ENCODE data around the gene CD300LG.
"Not testable (repeated sequence)": the region's sequence is repeated elsewhere in the genome, so short reads cannot be mapped to it uniquely, and the experiment has no call there.

CD300LG gene

DNA sequence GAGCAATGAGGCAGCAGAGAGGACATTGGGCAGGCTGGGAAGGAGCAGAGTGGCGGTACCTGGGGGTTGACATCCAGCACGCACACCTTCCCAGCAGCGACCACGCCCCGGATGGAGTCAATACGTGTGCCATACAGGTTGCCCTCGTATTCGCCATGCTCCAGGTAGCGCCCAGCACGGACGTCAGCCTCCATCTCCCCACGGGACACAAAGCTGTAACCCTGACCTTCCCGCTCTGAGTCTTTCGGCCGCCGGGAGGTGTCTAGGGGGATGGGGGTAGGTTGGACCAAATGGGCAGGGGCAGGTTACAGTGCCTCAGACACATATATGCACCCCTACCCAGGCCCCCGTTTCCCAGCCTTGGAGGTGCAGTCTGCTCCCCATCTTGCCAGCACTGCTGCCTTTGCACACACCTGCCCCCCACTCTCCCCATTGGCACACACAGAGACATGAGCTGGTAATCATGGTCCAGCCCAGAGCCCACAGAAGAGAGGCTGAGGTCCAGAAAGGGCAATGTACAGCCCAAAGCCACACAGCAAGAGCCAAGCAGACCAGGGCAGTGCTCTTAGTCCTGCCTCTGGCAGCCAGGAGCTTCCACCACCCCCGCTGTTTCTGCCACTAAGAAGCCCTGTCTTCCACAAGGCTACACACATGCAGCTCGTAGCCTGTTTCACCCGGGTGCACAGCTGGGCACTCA, 32.9 kb downstream of the CD300LG start:
- DNase-seq (ENCODE audit: low read depth) = no peak

DNA sequence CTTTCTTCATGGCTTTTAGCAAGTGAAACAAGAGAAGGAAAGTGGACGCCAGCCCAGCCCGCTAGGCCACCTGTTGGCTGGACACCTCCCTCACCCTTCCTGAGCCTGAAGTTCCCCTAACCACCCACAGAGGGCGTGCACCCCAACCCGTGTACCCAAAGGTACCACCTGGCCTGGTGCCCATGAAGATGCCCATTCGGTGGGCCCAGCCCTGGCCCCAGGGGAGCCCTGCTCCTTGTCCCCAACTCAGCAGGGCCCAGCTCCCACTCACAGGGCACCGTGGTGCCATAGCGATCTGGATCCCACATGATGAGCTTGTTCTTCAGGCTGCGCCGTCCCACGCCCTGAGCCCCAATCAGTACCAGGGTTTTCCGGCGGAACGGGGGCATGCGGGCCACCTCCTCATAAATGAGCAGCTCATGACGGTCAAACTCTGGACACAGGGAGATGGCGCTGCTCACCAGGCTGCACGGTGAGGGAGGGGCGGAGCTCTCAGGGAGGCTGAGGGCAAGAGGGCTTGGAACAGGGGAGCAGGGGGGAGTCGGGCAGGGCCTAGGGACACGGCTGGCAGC, 33.5 kb downstream of the CD300LG start:
- no peak for DNase-seq (ENCODE audit: low read depth)

DNA sequence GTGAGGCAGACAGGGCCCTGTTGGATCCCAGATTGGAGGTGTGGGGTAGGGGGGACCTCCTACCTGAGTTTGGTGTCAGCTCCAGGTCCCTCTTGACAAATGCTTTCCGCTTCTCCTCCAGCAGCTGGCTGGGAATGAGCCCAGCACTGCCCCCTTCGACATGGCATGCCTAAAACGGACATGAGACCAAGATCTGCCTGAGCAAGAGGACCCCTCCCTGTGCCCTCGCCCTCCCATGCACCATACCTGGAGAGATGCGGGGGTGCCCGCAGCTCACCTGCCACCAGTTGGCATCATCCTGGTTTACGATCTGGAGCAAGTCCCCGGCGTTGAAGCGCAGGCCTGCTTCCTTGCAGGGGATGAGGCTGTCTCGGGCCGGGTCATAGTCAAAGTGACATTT, 34.2 kb downstream of the CD300LG start:
- DNase-seq (ENCODE audit: low read depth) = no peak

DNA sequence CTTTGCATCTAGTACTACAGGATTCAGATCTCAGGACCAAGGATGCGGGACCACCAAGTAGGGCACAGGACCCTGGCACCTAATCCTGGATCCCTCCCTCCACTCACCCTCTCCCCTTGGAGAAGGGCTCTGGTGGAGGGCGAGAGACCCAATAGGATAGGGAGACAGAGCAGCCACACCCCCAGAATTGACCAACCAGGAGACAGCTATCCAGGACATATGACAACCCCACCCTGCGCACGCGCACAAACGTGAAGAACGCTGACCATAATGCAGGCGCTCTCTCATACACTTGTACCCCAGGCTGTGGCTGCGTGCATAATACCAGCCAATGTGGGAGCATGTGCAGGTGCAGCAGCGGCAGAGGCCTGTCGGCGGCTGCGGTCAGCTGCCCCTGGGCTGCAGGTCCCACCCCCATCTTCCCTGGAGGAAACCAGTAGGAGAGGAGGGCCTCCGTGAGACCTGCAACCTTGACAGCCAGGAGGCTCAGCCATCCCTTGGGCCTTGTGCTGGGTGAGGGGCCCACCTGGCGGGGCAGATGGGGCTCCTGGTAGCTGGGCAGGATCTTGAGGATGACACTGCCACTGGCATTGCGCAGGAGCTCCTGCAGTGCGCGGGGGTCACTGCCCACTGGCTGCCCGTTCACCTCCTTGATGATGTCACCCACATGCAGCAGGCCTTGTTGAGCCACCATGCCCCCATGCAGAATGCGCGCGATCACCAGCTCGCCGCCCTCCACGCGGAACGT, 35.0 kb downstream of the CD300LG start:
- DNase-seq (ENCODE audit: low read depth) = no peak

DNA sequence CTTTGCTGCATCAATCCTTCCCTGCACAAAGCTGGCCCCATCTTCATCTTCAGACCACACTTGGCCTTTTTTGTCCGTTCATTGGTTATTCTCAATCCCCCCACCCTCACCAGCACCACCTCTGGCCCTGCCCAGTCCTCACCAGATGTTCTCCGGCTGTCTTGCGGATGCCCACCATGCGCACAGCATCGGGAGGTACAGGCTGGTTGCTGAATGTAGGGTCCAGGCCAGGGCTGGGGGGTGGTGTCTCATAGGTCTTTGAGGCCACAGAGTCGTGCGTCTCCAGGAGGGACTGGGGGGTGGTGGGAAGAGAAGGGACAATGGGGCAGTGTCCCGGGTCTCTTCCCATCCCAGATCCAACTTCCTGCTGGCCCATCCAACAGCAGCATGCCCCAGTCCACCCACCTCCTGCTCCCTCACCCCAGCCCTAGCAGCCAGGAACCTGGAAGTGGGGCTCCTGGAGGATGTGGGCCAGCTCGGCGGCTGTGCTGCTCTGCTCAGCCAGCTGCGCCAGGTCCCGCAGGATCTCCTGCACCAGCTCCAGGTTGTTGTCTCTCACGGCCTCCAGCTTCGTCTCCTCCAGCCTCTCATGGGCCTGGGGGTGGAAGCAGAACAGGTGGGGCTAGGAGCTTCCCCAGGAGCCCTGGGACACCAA, 35.9 kb downstream of the CD300LG start:
- DNase-seq (ENCODE audit: low read depth) = no peak

DNA sequence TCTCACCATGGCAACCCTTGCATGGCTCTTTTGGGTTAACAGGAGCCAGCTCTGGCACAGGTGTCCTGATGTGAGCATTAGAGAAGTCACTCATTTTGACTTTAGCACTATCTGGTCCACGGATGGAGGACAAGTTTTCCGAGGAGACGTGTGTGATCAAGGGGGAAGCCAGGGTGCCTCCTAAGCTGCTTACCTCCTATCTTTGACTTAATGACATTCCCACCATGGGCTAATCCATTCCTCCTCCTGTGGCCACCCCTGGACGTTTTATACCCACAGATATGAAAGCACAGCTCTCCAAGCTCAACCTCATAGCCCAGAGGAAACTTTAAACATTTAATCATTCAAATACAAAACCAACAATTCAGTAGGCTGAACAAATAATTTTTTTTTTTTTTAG, 41.6 kb downstream of the CD300LG start:
- DNase-seq (ENCODE audit: low read depth) = no peak

DNA sequence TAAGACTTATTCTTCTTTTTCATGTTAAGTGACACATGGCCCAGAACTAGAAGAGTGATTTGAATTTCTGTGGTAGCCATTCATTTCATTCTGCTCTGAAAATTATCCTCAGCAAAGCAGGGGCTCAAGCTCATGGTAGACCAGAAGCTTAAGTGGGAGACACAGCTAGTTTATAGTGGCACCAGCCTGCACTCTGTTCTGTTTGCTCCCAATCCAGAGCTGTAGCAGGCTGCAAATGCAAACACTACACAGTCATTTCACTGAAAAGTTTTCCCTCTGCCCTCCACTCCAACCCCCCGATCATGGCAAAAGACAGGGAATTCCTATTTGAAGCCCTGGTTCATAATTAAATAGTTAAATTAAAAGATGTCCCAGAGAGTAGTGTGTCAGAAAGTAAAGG, 43.3 kb downstream of the CD300LG start:
- no peak for DNase-seq (ENCODE audit: low read depth)

DNA sequence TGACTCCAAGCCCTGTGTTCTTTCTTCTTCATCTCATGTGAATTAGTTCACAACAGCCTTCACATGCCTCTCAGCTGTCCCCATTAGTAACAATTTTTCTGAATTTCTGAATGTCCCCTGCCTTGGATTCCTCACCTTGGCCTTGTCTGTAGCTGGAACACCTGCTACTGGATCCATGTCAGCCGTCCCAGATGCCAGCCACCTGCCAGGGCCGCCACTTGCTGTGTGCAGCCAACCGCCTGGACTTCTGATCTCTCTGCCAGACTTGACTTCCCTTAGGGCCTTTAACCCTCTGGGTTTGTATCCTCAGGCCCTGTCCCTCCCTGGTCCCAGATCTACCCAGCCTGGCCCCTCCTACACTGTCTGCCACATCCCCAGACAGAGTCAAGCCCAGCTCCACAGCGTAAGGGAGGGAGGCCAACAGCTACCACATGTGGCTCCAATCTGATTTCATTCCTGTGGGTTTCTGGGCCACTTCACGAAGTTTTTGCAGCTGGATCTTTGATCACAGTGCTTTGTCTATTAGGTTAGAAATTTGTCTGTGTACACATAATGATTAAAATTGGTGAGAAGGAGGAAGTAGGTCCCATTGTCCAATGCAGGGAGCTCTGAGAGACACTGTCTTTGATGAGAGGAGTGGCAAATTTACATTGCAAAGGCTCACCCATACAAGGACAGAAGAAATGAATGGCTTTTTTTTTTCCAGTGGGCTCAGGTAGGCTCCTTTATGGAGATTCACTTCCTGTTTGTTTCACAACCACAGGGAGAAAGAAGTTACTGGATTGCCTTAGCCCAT, 45.1 kb downstream of the CD300LG start:
- DNase-seq (ENCODE audit: low read depth) = no peak

DNA sequence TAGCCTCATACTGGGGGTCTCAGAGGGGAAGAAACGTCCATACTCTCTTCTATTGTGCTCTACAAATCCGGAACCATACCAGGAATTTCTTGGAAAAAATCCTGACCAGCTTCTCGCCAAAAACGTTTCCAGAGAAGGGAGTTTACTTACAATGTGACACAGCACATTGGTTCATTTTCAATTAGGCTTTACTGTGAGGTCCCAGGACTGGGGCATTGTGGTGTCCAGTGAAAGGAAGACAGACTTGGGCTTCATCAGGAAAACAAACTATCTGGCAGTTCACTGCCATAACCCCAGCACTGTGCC, 45.6 kb downstream of the CD300LG start:
- no peak for DNase-seq (ENCODE audit: low read depth)

DNA sequence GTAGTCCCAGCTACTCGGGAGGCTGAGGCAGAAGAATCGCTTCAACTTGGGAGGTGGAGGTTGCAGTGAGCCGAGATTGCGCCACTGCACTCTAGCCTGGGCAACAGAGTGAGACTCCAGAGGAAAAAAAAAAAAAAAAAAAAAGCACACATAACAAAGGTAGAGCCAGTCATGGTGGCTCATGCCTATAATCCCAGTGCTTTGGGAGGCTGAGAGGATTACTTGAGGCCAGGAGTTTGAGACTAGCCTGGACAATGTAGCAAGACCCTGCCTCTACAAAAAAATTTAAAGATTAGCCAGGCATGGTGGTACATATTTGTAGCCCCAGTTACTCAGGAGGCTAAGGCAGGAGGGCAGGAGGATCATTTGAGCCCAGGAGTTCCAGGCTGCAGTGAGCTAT, 47.5 kb downstream of the CD300LG start:
- not testable (repeated sequence) for DNase-seq (ENCODE audit: low read depth)

DNA sequence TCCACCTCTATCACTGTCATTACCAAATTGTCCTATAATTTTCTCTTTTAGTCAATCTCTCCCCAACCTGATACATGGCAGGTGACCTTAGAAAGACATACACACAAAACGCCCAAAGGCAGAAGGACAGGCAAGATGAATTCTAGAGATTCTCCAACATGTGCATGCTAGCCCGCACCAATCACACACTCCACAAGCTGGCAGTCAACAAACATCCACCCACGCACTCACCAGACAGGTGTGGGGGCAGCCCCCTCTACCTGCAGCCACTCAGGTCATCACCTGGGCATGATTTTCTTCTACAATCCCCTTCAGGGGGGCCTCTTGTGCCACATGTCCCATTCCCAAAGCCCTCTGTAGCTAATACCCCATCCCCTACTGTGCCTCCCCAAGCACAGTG, 50.9 kb downstream of the CD300LG start:
- no peak for DNase-seq (ENCODE audit: low read depth)

DNA sequence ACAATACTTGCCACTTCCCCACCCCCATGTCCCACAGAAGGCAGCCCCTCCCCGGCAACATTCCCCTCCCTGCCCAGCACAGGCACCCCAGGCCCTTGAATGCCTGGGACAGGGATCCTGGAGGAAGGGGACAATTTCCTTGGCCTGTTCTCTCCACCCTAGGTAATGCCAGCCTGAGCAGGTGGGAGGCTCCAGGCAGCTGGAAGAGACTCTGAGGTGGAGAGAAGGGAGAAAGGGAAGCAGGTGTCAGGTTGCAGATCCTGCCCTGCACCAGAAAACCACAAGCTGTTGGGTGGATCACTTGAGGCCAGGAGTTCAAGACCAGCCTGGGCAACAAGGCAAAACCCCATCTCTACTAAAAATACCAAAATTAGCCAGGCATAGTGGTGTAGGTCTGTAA, 51.5 kb downstream of the CD300LG start:
- no peak for DNase-seq (ENCODE audit: low read depth)

DNA sequence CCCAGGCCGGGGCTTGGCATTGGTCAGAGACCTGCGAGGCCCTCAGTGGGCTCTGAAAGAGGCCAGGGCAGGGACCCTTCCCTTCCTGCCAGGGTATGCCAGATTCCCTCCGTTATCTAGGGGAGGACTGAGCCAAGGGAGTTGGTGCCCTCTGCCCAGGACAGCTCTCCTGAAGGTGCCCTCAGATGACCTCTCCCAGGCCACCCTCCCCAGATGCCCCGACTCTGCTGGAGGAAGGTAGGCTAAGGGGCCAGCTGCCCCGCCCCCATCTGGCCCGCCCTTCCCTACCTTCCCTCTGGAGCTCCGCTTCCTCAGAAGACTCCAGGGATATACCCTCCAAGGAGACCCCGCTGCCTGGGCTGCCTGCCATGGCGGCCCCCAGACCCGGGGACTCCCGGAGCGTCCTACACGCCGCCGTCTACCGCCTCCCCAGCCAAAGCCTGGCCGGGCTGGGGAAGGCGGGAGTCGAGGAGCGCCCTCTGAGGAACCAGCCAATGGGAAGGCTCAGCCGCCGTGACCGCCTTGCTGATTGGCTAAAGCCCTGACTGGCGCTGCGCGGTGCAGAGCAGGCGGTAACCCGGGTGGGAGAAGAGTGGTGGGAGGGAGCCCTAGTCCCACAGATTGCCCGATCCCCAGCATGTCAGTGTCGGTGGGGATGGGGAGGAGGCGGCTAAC, 53.3 kb downstream of the CD300LG start:
- DNase-seq (ENCODE audit: low read depth) = peak; percentile 42

DNA sequence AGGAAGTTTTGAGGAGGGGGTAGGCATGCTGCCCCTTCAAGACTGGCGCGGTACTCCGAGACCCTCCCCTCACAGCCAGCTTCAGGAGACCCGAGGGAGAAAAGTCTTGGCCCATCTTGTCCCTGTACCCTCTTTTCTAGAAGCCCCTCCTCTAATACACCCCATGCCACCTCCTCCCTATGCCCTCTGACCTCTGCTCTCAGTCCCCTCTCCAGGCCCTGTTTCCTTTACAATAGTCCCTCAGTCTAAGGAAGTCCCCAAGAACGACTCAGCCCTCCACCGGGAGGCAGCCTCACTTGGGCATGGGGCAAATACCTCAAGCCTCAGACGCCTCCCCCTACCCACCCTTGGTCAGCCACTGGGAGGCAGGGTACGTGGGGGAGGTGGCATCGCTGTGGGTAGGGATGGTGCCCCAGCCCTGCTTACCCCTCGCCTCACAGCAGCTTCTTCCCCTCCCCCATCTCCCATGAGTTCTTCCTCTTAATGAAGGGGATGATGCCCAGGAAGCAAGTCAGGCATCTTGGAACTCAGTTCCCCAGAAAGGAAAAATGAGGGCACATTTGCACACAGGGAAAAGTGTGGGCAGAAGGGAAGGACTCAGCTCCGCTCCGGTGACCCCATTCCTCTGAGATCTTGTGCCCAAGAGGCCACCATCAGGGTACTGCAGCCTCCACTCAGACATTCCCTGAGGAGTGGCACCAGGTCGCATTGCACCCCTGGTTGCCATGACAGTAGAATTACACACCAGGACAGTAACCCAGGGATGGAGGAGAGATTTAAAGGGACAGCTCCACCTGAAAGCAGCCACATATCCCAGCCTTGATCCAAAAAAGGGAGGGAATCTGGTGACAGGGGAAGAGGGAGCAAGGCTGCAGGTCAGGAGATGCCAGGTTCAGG, 54.1 kb downstream of the CD300LG start:
- no peak for DNase-seq (ENCODE audit: low read depth)

DNA sequence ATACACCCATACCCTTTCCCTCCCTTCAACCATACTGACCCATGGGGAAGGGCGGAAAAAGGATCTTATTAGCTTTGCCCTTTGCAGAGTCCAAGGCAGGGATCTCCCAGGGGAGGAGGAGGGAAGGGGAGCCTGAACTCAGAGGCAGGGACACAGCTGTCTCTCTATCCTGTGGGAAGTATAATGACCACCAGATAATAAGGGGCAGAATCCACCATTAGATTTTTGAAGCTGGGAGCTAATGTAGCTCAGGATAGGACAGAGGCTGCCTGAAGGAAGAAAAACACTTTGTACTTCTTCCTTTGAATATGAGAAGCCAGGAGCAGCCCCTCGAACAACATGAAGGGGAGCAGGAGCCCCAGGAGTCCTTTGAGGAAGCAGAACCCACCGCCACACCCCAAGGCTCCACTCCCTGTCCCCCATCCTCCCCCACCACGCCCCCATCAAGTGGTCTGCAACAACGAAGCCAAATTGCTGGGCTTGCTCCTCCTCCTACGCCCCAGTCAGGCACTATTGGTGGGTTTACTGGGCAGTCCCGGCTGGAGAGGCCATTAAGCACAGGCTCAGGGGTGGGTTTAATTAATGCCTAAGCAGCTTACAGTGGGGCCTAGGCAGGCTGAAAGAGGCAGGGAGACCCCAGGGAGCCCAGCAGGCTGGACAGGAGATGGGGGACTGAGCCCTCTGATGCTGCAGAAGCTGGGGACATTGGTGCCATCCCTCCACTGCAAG, 55.0 kb downstream of the CD300LG start:
- no peak for DNase-seq (ENCODE audit: low read depth)

DNA sequence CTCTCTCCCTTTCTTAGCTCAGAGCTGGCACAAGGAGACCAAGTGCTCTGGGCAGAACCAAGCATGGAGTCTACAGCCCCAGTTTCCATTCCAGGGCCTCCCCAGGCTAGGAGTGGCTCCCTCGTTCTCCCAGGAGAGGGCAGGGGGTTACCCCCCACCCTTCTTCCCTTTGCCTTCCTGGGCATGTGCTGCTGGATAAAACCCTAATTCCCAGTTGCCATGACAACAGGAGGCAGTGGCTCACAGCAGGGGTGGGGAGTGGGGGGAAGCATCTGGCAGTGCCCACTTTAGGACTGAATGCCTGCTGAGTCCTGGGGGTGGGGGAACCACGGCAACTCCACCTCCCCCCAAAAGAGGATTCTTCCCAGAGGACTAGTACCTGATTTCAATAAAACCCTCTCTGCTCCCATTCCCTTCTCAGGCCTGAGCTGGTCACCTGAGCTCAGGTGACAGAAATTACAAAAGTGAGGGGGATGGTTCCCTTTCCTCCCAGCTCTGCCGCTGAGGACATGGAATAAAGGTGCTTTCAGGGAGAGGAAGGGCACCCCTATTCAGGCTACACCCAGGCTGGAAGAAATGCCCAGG, 58.5 kb downstream of the CD300LG start:
- DNase-seq (ENCODE audit: low read depth) = no peak

DNA sequence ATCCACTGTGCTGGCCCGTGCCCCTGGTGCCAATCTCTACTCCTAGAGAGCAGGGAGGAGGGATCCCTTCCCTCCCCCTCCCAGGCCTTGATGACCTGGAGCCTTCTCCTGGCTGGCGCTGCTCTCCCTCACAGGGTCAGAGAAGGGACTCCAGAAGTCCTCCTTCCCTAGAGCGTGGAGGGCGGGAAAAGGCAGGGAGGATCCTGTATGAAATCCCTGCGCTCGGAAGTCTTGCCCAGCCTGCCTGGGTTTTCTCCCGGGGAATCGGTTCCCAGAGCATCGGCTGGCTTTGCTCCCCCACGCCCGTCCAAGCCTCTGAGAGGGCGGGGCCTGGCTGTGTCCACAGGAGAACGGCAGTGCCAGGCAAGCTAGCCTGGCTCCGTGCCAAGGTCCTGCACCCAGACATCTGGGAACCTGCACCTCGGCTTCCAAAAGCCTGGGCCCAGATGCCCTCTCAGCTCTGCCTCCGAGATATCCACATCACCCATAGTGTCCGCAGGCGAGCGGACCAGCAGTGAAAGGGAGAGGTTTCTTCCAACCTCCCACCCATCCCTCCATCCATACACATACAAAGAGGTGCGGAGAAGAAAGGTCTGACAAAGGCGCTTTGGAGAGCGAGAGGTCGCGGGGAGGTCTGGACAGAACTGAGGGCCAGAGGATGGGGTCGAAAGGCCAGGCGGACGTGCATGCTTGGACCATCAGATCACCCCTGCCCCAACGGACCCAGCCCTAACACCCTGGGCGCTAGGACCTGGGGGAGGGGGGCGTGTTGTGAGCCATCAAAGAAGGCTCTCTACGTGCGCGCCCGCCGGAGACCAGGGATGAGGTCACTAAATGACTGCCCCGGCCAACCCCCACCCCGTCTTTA, 59.2 kb downstream of the CD300LG start:
- DNase-seq (ENCODE audit: low read depth) = peak; percentile 12

DNA sequence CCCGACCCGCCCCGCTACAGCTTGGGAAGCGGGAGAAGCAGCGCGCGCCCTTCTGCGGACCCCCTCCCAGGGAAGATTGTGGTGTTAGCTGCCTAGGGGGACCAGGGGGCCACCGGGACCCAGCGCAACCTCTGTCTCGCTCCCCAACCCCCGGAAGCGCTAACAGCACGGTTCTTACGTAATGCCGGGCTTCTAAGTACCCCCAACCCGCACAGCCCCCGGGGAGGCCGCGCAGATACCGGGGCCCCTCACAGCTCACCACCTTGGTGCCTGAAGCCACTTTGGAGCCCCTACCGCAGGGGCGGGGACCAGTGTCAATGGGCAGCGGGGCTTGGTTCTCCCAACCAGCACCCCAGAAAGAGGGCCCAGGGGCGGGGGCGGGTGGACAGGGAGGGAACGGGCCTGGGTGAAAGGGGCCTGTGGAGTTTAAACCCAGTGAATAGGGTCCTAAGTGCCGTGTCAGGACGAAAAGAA, 60.0 kb downstream of the CD300LG start:
- DNase-seq (ENCODE audit: low read depth) = no peak

Measured in fibroblast of the conjunctiva (primary cell).